GM12891 (cell line): ENCODE measurements around the gene SERP2.

Source experiments
- POLR2A ChIP-seq: IDR thresholded peaks from 2 replicates; pipeline ENCODE4 v1.6.1; 2011; ENCODE audit warnings: low read depth, low read length, control low read depth
- POLR2AphosphoS5 ChIP-seq: IDR thresholded peaks from 2 replicates; pipeline ENCODE4 v1.6.1; 2011; ENCODE audit warnings: low read depth, low read length, control low read depth

DNA sequence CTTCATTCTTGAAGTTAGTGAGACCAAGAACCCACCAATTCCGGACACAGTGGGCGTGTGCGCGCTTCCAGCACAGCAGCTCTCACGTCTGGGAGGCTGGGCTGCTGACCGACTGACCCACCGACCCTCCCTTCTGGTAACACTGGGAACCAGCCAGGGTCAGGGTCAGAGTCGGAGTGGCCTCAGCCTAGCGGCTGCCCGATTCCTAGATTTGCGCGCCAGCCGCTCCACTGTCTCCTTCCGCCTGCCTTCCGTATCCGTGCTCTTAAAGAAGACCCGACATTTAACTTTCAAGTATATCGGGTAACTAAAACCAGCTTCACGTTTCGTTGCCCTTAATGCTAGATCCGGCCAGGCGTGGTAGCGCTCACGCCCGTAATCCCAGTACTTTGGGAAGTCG is 41.1 kb downstream of the SERP2 start:
- no peak for TF ChIP-seq POLR2A
- TF ChIP-seq POLR2AphosphoS5: no peak
